Tibial nerve (tissue), 4 donors: ENCODE results near the gene MORN1. TPM values are rescaled to one million over a fixed set of nuclear protein-coding genes. Genes with fewer than 3 reads are reported as not detected.

Source experiments
- DNase-seq, 2 donors: peaks; one replicate each; pipeline ENCODE4 v3.0.0-alpha.2; 2019; ENCODE audit warnings: low spot score in 2 of 2
- H3K27ac ChIP-seq, 4 donors: fragments of 200-600 bp; sonication (generic) in 3 of 4; one replicate each; pipeline ENCODE4 v1.5.1; 2017 to 2019; ENCODE audit warnings: mild to moderate bottlenecking in 1 of 4
- H3K27me3 ChIP-seq, 2 donors: fragments of 200-600 bp; sonication (generic) in 1 of 2; one replicate each; pipeline versions ENCODE4 v1.5.1 to v1.6.0; 2017 to 2019
- H3K36me3 ChIP-seq, 3 donors: fragments of 200-600 bp; sonication (generic); one replicate each; pipeline ENCODE4 v1.5.1; 2018 to 2019
- H3K4me1 ChIP-seq, 4 donors: fragments of 200-600 bp; sonication (generic) in 3 of 4; one replicate each; pipeline ENCODE4 v1.5.1; 2017 to 2019
- H3K4me3 ChIP-seq, 4 donors: fragments of 200-600 bp; sonication (generic) in 3 of 4; one replicate each; pipeline ENCODE4 v1.5.1; 2017 to 2019; ENCODE audit warnings: mild to moderate bottlenecking in 1 of 4, moderate library complexity in 1 of 4
- H3K9me3 ChIP-seq, 4 donors: fragments of 200-600 bp; sonication (generic) in 3 of 4; one replicate each; pipeline ENCODE4 v1.5.1; 2017 to 2019
- EP300 ChIP-seq, 2 donors: sonication (generic); formaldehyde crosslinking; IDR thresholded peaks; one replicate each; pipeline ENCODE4 v1.6.1; 2017; ENCODE audit warnings: antibody characterized with exemption in 2 of 2, mild to moderate bottlenecking in 1 of 2
- POLR2A ChIP-seq, 2 donors: fragments of 450-650 bp; IDR thresholded peaks; one replicate each; pipeline ENCODE4 v1.6.1; 2017; ENCODE audit warnings: antibody characterized with exemption in 2 of 2, mild to moderate bottlenecking in 2 of 2, moderate library complexity in 2 of 2
- WGBS, 2 donors: methylation state at CpG; one replicate each; pipeline ENCODE4 v1.1.5; 2018; 5-methylcytosine and 5-hydroxymethylcytosine counted together
- total RNA-seq, 4 donors: library from RNA; depleted of rRNA; stranded (reverse); fragments of >200 nt; gene quantifications; one replicate each; pipeline ENCODE4 v1.1.0, GENCODE V29; 2016
- TF ChIP-seq, protein P1 (sequence below), 5 experiments: fragments of 200-600 bp in 3 of 5; fragments of 450-650 bp in 2 of 5; sonication (generic) in 3 of 5; IDR thresholded peaks; one replicate each; pipeline ENCODE4 v1.5.1; 2016 to 2019; ENCODE audit warnings: antibody characterized with exemption in 5 of 5, mild to moderate bottlenecking in 3 of 5, moderate library complexity in 2 of 5

Gene MORN1
- total RNA-seq, 4 donors from 2014 or later: 8.7 to 21.9 (median 16.1) TPM

DNA sequence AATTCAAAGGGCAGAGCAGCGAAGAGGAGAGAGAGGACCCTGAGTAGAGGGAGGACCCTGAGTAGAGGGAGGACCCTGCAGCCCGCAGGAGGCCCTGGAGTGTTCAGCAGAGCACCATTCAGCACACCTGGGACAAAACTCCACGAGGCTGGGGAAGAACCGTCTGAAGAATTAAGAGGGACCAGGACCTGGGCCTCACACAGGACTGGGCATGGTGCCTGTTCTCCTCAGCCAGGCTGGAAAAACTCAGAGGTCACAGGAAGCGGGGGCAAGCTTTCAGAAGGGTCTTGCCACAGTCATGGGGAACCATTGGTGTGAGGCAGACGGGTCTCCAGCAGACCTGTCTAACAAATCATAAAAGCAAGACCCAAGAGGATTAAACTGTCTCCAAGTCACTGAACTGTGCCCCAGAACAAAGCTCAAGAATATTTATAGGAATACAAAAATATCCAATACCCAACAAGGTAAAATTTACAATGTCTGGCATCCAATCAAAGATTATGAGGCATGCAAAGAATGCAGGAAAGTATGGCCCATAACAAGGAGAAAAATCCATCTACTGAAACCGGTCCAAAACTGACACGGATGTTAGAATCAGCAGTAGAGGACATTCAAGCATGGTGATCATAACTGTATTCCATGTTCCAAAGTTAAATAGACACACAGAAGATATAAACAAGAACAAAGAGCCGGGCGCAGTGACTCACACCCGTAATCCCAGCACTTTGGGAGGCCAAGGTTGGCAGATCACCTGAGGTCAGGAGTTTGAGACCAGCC lies 30.6 kb downstream of the MORN1 start:
- DNase-seq: no peak
- Histone ChIP-seq H3K9me3 (peaks cover 0 to 9% (median 0%) of the 10 kb centered on the region in 4 donors), H3K4me3 (no peak overlapping the region), H3K27ac (no peak overlapping the region), H3K4me1 (no peaks in the 10 kb centered on the region), H3K36me3 (peaks cover 0 to 31% (median 0%) of the 10 kb centered on the region in 3 donors), H3K27me3 (no peaks in the 10 kb centered on the region)
- TF ChIP-seq POLR2A (IDR thresholded peaks at IDR 0.05) (no peak), EP300 (IDR thresholded peaks at IDR 0.05) (no peak)
- TF ChIP-seq, protein P1, sequence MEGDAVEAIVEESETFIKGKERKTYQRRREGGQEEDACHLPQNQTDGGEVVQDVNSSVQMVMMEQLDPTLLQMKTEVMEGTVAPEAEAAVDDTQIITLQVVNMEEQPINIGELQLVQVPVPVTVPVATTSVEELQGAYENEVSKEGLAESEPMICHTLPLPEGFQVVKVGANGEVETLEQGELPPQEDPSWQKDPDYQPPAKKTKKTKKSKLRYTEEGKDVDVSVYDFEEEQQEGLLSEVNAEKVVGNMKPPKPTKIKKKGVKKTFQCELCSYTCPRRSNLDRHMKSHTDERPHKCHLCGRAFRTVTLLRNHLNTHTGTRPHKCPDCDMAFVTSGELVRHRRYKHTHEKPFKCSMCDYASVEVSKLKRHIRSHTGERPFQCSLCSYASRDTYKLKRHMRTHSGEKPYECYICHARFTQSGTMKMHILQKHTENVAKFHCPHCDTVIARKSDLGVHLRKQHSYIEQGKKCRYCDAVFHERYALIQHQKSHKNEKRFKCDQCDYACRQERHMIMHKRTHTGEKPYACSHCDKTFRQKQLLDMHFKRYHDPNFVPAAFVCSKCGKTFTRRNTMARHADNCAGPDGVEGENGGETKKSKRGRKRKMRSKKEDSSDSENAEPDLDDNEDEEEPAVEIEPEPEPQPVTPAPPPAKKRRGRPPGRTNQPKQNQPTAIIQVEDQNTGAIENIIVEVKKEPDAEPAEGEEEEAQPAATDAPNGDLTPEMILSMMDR (IDR thresholded peaks at IDR 0.05): no peak
- WGBS, 2 donors: 70 to 75% methylated on average over 11 of the region's 11 CpGs

DNA sequence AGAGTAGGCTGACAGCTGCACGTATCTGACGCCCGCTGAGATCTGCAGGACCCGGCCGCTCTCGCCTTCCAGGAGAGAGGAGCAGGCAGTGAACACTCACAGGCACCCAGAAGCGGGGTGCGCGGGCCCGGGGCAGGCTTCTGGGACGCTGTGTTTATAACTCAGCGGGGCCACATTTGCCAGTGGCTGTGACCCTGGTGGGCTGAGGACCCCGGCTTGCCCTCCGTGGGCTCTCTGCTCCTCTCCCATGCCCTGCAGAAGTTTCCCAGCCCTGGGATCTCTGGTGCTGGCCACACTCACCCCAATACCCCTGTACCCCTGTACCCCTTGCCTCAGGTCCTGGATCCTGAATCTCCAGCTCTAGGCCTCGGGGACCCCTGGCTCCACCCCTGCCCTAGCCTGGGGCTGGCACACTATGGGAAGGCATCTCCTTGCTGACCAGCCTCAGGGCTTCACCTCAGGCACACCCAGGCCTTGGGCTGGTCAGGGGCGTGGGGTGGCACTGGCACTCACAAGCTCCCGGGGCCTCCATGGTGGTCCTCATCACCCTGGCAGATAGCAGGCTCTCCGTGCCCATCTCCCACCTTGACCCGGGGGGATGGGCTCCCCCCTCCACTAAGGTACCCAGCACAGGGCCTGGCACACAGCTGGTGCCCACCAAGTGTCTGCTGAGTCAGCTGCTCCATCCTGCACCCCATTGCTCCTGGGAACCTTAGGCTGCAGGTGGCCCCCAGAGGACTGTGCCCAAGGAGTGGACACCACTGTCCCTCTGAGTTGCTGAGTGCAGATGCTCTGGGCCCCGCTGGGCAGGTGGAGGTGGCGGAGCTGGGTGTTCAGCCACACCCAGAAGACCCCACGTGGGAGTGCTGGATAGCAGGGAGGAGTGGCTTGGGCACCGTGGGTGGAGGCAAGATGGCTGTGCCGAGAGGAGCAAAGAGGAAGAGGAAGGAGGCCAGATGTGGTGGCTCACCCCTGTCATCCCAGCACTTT lies 32.4 kb downstream of the MORN1 start:
- Histone ChIP-seq H3K4me1 (no peaks in the 10 kb centered on the region), H3K4me3 (no peak overlapping the region), H3K9me3 (peaks cover 0 to 7% (median 0%) of the 10 kb centered on the region in 4 donors), H3K36me3 (peaks cover 0 to 31% (median 0%) of the 10 kb centered on the region in 3 donors), H3K27me3 (no peaks in the 10 kb centered on the region), H3K27ac (no peak overlapping the region)
- WGBS, 2 donors: 83 to 87% methylated on average over 15 to 20 of the region's 24 CpGs
- DNase-seq: no peak
- TF ChIP-seq EP300 (IDR thresholded peaks at IDR 0.05): no peak
- no peak for TF ChIP-seq POLR2A (IDR thresholded peaks at IDR 0.05)
- TF ChIP-seq, protein P1 (IDR thresholded peaks at IDR 0.05): no peak

DNA sequence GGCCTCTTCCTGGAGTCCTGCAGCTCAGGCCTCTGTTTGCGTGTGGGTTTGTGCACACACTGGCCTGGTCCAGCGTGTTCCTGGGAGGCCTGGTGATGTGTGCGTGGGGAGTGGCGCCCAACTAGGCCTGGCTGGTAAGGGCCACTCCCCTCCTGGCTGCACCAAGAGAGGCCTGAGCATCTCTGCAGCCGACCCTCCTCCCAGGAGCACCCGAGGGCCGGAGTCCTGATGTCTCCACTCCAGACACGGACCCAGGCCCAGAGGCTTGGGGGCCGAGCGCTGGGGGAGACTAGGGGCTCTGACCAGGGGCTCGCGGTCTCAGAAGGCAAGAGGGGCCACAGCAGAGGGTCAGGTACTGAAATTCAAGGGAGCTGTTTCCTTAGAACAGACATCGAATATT lies 33.3 kb downstream of the MORN1 start:
- 86 to 92% methylated on average over 7 to 9 of the region's 13 CpGs for WGBS, 2 donors
- DNase-seq: no peak
- Histone ChIP-seq H3K4me3 (no peak overlapping the region), H3K36me3 (peaks cover 0 to 31% (median 0%) of the 10 kb centered on the region in 3 donors), H3K27ac (no peak overlapping the region), H3K27me3 (no peaks in the 10 kb centered on the region), H3K4me1 (no peaks in the 10 kb centered on the region), H3K9me3 (no peaks in the 10 kb centered on the region)
- TF ChIP-seq EP300 (IDR thresholded peaks at IDR 0.05) (no peak), POLR2A (IDR thresholded peaks at IDR 0.05) (no peak)
- TF ChIP-seq, protein P1 (IDR thresholded peaks at IDR 0.05): no peak

DNA sequence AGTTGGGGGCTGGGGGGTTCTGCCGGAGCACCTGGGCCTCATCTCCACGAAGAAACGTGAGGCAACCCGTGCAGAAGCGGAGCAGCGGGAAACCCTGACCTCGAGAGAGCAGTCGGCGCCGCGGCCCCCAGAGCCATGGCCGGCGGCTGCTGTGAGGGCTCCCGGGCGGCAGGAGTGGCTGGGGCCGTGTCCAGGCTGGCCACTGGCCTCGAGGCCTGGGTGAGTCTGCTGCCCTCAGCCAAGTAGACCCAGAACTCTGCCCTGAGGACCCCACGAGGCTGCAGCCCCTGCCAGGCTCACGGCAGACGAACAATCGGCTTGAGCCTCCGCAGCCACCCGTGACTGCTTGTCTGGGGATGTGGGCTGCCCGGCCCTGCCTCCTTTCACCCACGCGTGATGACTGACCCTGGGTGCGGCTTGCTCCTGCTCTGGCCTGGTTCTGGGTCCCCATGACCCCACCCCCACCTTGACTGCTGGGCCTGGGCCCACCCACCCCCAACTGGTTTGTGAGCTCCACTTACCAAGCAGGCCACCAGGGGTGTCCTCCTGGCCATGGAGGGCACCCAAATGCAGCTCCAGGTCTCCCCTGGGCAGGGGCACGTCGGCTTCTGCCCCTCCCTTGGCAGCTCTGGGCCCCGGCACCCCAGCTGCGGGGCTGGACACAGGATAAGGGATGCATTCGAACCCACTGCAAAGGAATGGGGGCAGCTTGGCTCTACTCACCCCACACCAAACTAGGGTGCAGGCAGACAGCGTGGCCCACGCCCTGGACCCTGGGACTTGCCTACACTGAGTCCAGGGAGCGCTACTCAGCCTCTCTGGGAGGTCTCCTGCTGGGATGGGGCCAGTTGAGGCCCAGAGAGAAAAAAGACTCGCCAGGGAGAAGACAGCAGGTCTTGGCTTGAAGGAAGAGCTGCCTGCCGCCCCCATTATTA lies 34.2 kb downstream of the MORN1 start:
- no peak for TF ChIP-seq POLR2A (IDR thresholded peaks at IDR 0.05)
- no peak for TF ChIP-seq EP300 (IDR thresholded peaks at IDR 0.05)
- TF ChIP-seq, protein P1 (IDR thresholded peaks at IDR 0.05): no peak
- Histone ChIP-seq H3K9me3 (no peaks in the 10 kb centered on the region), H3K4me1 (no peaks in the 10 kb centered on the region), H3K27ac (no peak overlapping the region), H3K27me3 (no peaks in the 10 kb centered on the region), H3K4me3 (no peak overlapping the region), H3K36me3 (peaks cover 0 to 29% (median 0%) of the 10 kb centered on the region in 3 donors)
- 83 to 84% methylated on average over 18 to 28 of the region's 37 CpGs for WGBS, 2 donors
- DNase-seq: no peak
